ENCODE measurements around the gene THSD4. TPM values are rescaled to one million over a fixed set of nuclear protein-coding genes. Genes with fewer than 3 reads are reported as not detected.

THSD4 gene
- total RNA-seq, 2 donors from 2014 or later: 0.08 TPM; not detected in 1

- Mint-ChIP-seq H3K36me3 (ENCODE audit: low read depth) (no peaks in the 10 kb centered on the region), H3K4me1 (no peaks in the 10 kb centered on the region), H3K9me3 (no peaks in the 10 kb centered on the region), H3K27ac (no peak overlapping the region), H3K27me3 (peaks cover 15% of the 10 kb centered on the region), H3K4me3 (no peak overlapping the region)
- ATAC-seq (replicated peaks): no peak
These were observed 127.0 kb downstream of the THSD4 start for GRCh38 chr15:71242292-71242691.

GRCh38 chr15:71244250-71244649, 129.0 kb downstream of the THSD4 start:
- no peaks in the 10 kb centered on the region for H3K4me1 Mint-ChIP-seq
- no peak overlapping the region for H3K4me3 Mint-ChIP-seq
- no peak overlapping the region for H3K27ac Mint-ChIP-seq
- H3K27me3 Mint-ChIP-seq: peaks cover 13% of the 10 kb centered on the region
- H3K36me3 Mint-ChIP-seq (ENCODE audit: low read depth): no peaks in the 10 kb centered on the region
- no peaks in the 10 kb centered on the region for H3K9me3 Mint-ChIP-seq
- no peak for ATAC-seq (replicated peaks)

- Mint-ChIP-seq H3K36me3 (ENCODE audit: low read depth) (no peaks in the 10 kb centered on the region), H3K27me3 (peaks cover 10% of the 10 kb centered on the region), H3K27ac (no peak overlapping the region), H3K4me3 (no peak overlapping the region), H3K9me3 (no peaks in the 10 kb centered on the region), H3K4me1 (no peaks in the 10 kb centered on the region)
- ATAC-seq (replicated peaks): no peak
These were observed 130.3 kb downstream of the THSD4 start for GRCh38 chr15:71245588-71245987.

- H3K4me1 Mint-ChIP-seq: no peaks in the 10 kb centered on the region
- no peak for ATAC-seq (replicated peaks)
- no peaks in the 10 kb centered on the region for H3K36me3 Mint-ChIP-seq (ENCODE audit: low read depth)
- H3K27ac Mint-ChIP-seq: no peak overlapping the region
- H3K4me3 Mint-ChIP-seq: no peak overlapping the region
- peaks cover 7% of the 10 kb centered on the region for H3K27me3 Mint-ChIP-seq
- H3K9me3 Mint-ChIP-seq: no peaks in the 10 kb centered on the region
These were observed 133.1 kb downstream of the THSD4 start for GRCh38 chr15:71248386-71248785.

- H3K9me3 Mint-ChIP-seq: no peaks in the 10 kb centered on the region
- H3K27ac Mint-ChIP-seq: no peak overlapping the region
These were observed 134.7 kb downstream of the THSD4 start for GRCh38 chr15:71249986-71250385.

GRCh38 chr15:71250936-71251583, 135.8 kb downstream of the THSD4 start:
- no peak for ATAC-seq (replicated peaks)

More at GRCh38 chr15:71249986-71250385, 134.7 kb downstream of the THSD4 start:
- peaks cover 7% of the 10 kb centered on the region for H3K27me3 Mint-ChIP-seq
- H3K4me3 Mint-ChIP-seq: no peak overlapping the region
- no peak for ATAC-seq (replicated peaks)
- no peaks in the 10 kb centered on the region for H3K4me1 Mint-ChIP-seq
- H3K36me3 Mint-ChIP-seq (ENCODE audit: low read depth): no peaks in the 10 kb centered on the region

GRCh38 chr15:71251584-71252043, 136.3 kb downstream of the THSD4 start:
- ATAC-seq (replicated peaks): no peak
- Mint-ChIP-seq H3K4me3 (no peak overlapping the region), H3K27ac (no peak overlapping the region), H3K4me1 (no peaks in the 10 kb centered on the region), H3K27me3 (peaks cover 6% of the 10 kb centered on the region), H3K9me3 (no peaks in the 10 kb centered on the region), H3K36me3 (ENCODE audit: low read depth) (no peaks in the 10 kb centered on the region)

More at GRCh38 chr15:71250936-71251583, 135.8 kb downstream of the THSD4 start:
- H3K27ac Mint-ChIP-seq: no peak overlapping the region
- H3K4me3 Mint-ChIP-seq: no peak overlapping the region
- no peaks in the 10 kb centered on the region for H3K4me1 Mint-ChIP-seq
- H3K9me3 Mint-ChIP-seq: no peaks in the 10 kb centered on the region
- H3K36me3 Mint-ChIP-seq (ENCODE audit: low read depth): no peaks in the 10 kb centered on the region
- peaks cover 5% of the 10 kb centered on the region for H3K27me3 Mint-ChIP-seq

- H3K4me3 Mint-ChIP-seq: no peak overlapping the region
- no peak overlapping the region for H3K27ac Mint-ChIP-seq
- no peaks in the 10 kb centered on the region for H3K4me1 Mint-ChIP-seq
- ATAC-seq (replicated peaks): no peak
- H3K36me3 Mint-ChIP-seq (ENCODE audit: low read depth): no peaks in the 10 kb centered on the region
- peaks cover 8% of the 10 kb centered on the region for H3K27me3 Mint-ChIP-seq
- no peaks in the 10 kb centered on the region for H3K9me3 Mint-ChIP-seq
These were observed 136.9 kb downstream of the THSD4 start for GRCh38 chr15:71252044-71252739.

GRCh38 chr15:71252740-71253047, 137.4 kb downstream of the THSD4 start:
- ATAC-seq (replicated peaks): no peak
- Mint-ChIP-seq H3K27me3 (peaks cover 5% of the 10 kb centered on the region), H3K4me1 (no peaks in the 10 kb centered on the region), H3K27ac (no peak overlapping the region), H3K36me3 (ENCODE audit: low read depth) (no peaks in the 10 kb centered on the region), H3K4me3 (no peak overlapping the region), H3K9me3 (no peaks in the 10 kb centered on the region)

GRCh38 chr15:71254491-71254890, 139.2 kb downstream of the THSD4 start:
- no peak overlapping the region for H3K27ac Mint-ChIP-seq
- peaks cover 5% of the 10 kb centered on the region for H3K27me3 Mint-ChIP-seq
- no peak for ATAC-seq (replicated peaks)
- H3K4me1 Mint-ChIP-seq: no peaks in the 10 kb centered on the region
- no peaks in the 10 kb centered on the region for H3K9me3 Mint-ChIP-seq
- no peaks in the 10 kb centered on the region for H3K36me3 Mint-ChIP-seq (ENCODE audit: low read depth)
- no peak overlapping the region for H3K4me3 Mint-ChIP-seq

- H3K4me1 Mint-ChIP-seq: no peaks in the 10 kb centered on the region
- H3K4me3 Mint-ChIP-seq: no peak overlapping the region
- no peaks in the 10 kb centered on the region for H3K9me3 Mint-ChIP-seq
- no peak overlapping the region for H3K27ac Mint-ChIP-seq
- ATAC-seq (replicated peaks): no peak
- peaks cover 7% of the 10 kb centered on the region for H3K27me3 Mint-ChIP-seq
- H3K36me3 Mint-ChIP-seq (ENCODE audit: low read depth): no peaks in the 10 kb centered on the region
These were observed 141.8 kb downstream of the THSD4 start for GRCh38 chr15:71256934-71257664.

GRCh38 chr15:71259866-71260265, 144.6 kb downstream of the THSD4 start:
- no peak overlapping the region for H3K4me3 Mint-ChIP-seq
- H3K27ac Mint-ChIP-seq: no peak overlapping the region
- H3K4me1 Mint-ChIP-seq: no peaks in the 10 kb centered on the region

GRCh38 chr15:71261418-71261817, 146.1 kb downstream of the THSD4 start:
- Mint-ChIP-seq H3K4me1 (no peaks in the 10 kb centered on the region), H3K27me3 (peaks cover 16% of the 10 kb centered on the region), H3K4me3 (no peak overlapping the region), H3K9me3 (no peaks in the 10 kb centered on the region), H3K27ac (no peak overlapping the region), H3K36me3 (ENCODE audit: low read depth) (no peaks in the 10 kb centered on the region)
- no peak for ATAC-seq (replicated peaks)

More at GRCh38 chr15:71259866-71260265, 144.6 kb downstream of the THSD4 start:
- H3K27me3 Mint-ChIP-seq: peaks cover 16% of the 10 kb centered on the region
- no peak for ATAC-seq (replicated peaks)
- no peaks in the 10 kb centered on the region for H3K36me3 Mint-ChIP-seq (ENCODE audit: low read depth)
- H3K9me3 Mint-ChIP-seq: no peaks in the 10 kb centered on the region

GRCh38 chr15:71261909-71262308, 146.6 kb downstream of the THSD4 start:
- H3K4me1 Mint-ChIP-seq: no peaks in the 10 kb centered on the region
- no peak for ATAC-seq (replicated peaks)
- no peaks in the 10 kb centered on the region for H3K9me3 Mint-ChIP-seq
- no peak overlapping the region for H3K27ac Mint-ChIP-seq
- no peak overlapping the region for H3K4me3 Mint-ChIP-seq
- H3K36me3 Mint-ChIP-seq (ENCODE audit: low read depth): no peaks in the 10 kb centered on the region
- peaks cover 16% of the 10 kb centered on the region for H3K27me3 Mint-ChIP-seq

GRCh38 chr15:71262599-71262998, 147.3 kb downstream of the THSD4 start:
- Mint-ChIP-seq H3K4me3 (no peak overlapping the region), H3K27me3 (peaks cover 20% of the 10 kb centered on the region)
- ATAC-seq (replicated peaks): no peak

More at GRCh38 chr15:71262599-71262998, 147.3 kb downstream of the THSD4 start:
- H3K9me3 Mint-ChIP-seq: peaks cover 3% of the 10 kb centered on the region
- no peak overlapping the region for H3K27ac Mint-ChIP-seq
- no peaks in the 10 kb centered on the region for H3K4me1 Mint-ChIP-seq
- no peaks in the 10 kb centered on the region for H3K36me3 Mint-ChIP-seq (ENCODE audit: low read depth)

All from activated T-helper 17 cell treated with anti-CD3 and anti-CD28 coated beads, Interleukin-2, amount 50 U/mL, for 72 hours (primary cell).